HEK293T (cell line): ENCODE measurements around the gene PAX2.
A peak's percentile ranks its signal among the peaks of the same experiment; 100 is the strongest.

Source experiments
- CTCF ChIA-PET: fragments of 350-600 bp; formaldehyde crosslinking; extraction: SDS; loops from one replicate; lab custom pipeline; 2021; ENCODE audit warnings: antibody characterized with exemption, inconsistent platforms; lab: Yijun Ruan, JAX
- POLR2A ChIA-PET: fragments of 350-600 bp; formaldehyde crosslinking; extraction: SDS; loops from one replicate; lab custom pipeline; 2020; ENCODE audit warnings: antibody characterized with exemption, inconsistent platforms; lab: Yijun Ruan, JAX
- DNase-seq: peaks from one replicate; pipeline ENCODE4 v3.0.0; 2012; ENCODE audit warnings: mixed read lengths; ENCODE audit errors: extremely low spot score
- ARNT ChIP-seq: fragments of 450-650 bp; IDR thresholded peaks from 2 replicates; pipeline ENCODE4 v1.6.1; 2017; ENCODE audit warnings: mild to moderate bottlenecking
- BHLHE40 ChIP-seq: fragments of 450-650 bp; IDR thresholded peaks from 2 replicates; pipeline ENCODE4 v1.6.1; 2016; ENCODE audit warnings: mild to moderate bottlenecking, moderate library complexity, borderline replicate concordance
- CTBP1 ChIP-seq: fragments of 450-650 bp; IDR thresholded peaks from 2 replicates; pipeline ENCODE4 v1.6.1; 2016; ENCODE audit warnings: borderline replicate concordance
- ELF4 ChIP-seq: fragments of 450-650 bp; IDR thresholded peaks from 2 replicates; pipeline ENCODE4 v1.6.1; 2017; ENCODE audit warnings: antibody characterized with exemption
- FOXA1 ChIP-seq: fragments of 450-650 bp; IDR thresholded peaks from 2 replicates; pipeline ENCODE4 v1.6.1; 2016; ENCODE audit warnings: mild to moderate bottlenecking
- FOXK2 ChIP-seq: fragments of 450-650 bp; IDR thresholded peaks from 2 replicates; pipeline ENCODE4 v1.6.1; 2016; ENCODE audit warnings: mild to moderate bottlenecking
- FOXM1 ChIP-seq: fragments of 450-650 bp; IDR thresholded peaks from 2 replicates; pipeline ENCODE4 v1.6.1; 2017; ENCODE audit warnings: mild to moderate bottlenecking, borderline replicate concordance
- HDGF ChIP-seq: fragments of 450-650 bp; IDR thresholded peaks from 2 replicates; pipeline ENCODE4 v1.6.1; 2017; ENCODE audit warnings: antibody characterized with exemption, borderline replicate concordance
- L3MBTL2 ChIP-seq: fragments of 450-650 bp; conservative IDR thresholded peaks from 2 replicates; pipeline ENCODE4 v1.6.1; 2016; ENCODE audit warnings: mild to moderate bottlenecking
- LEF1 ChIP-seq: fragments of 450-650 bp; IDR thresholded peaks from 2 replicates; pipeline ENCODE4 v1.6.1; 2017; ENCODE audit warnings: mild to moderate bottlenecking, borderline replicate concordance
- NFRKB ChIP-seq: fragments of 450-650 bp; IDR thresholded peaks from 2 replicates; pipeline ENCODE4 v1.6.1; 2016; ENCODE audit warnings: mild to moderate bottlenecking, moderate library complexity
- PKNOX1 ChIP-seq: fragments of 450-650 bp; IDR thresholded peaks from 2 replicates; pipeline ENCODE4 v1.6.1; 2016
- SP1 ChIP-seq: fragments of 450-650 bp; IDR thresholded peaks from 2 replicates; pipeline ENCODE4 v1.6.1; 2017
- SUZ12 ChIP-seq: fragments of 450-650 bp; IDR thresholded peaks from 2 replicates; pipeline ENCODE4 v1.6.1; 2016; ENCODE audit warnings: mild to moderate bottlenecking
- TARDBP ChIP-seq: fragments of 450-650 bp; IDR thresholded peaks from 2 replicates; pipeline ENCODE4 v1.6.1; 2016
- ZNF384 ChIP-seq: fragments of 450-650 bp; IDR thresholded peaks from 2 replicates; pipeline ENCODE4 v1.6.1; 2016

The PAX2 gene

GRCh38 chr10:100741378-100742075, 3.9 kb upstream of the PAX2 start:
- TF ChIP-seq SP1 (no peak), NFRKB (no peak), FOXA1 (no peak), LEF1 (no peak), ARNT (no peak), ELF4 (no peak), L3MBTL2 (no peak), FOXM1 (no peak), FOXK2 (no peak), PKNOX1 (no peak), SUZ12 (no peak), HDGF (no peak), ZNF384 (no peak), CTBP1 (no peak)
- no peak for DNase-seq
- ChIA-PET POLR2A (no interaction called here), CTCF (interaction anchor here (0.6 to 1.3 kb wide), 2 partner anchors 137 to 227 kb away, joined by 3 to 7 read pairs; no protein-coding TSS in a partner anchor)

GRCh38 chr10:100742076-100742771, 3.2 kb upstream of the PAX2 start:
- POLR2A ChIA-PET: no interaction called here
- TF ChIP-seq FOXA1 (no peak), L3MBTL2 (no peak), SUZ12 (no peak), CTBP1 (no peak), ARNT (no peak), FOXK2 (no peak), LEF1 (no peak), HDGF (no peak), SP1 (no peak), TARDBP (no peak), FOXM1 (no peak), ELF4 (no peak), NFRKB (no peak), BHLHE40 (no peak), ZNF384 (no peak), PKNOX1 (no peak)
- DNase-seq: no peak
- CTCF ChIA-PET: interaction anchor here (2.3 to 3.6 kb wide), 4 partner anchors 8 to 179 kb away, joined by 9 to 22 read pairs (median 16); no protein-coding TSS in a partner anchor

GRCh38 chr10:100742936-100743335, 2.4 kb upstream of the PAX2 start:
- POLR2A ChIA-PET: interaction anchor here (1.1 to 2.3 kb wide), 3 partner anchors 135 to 207 kb away, joined by 3 to 5 read pairs (median 4); partner anchors contain the start of gene HIF1AN
- CTCF ChIA-PET: interaction anchor here (0.6 to 3.6 kb wide), 28 partner anchors 9 to 209 kb away, joined by 3 to 22 read pairs (median 4); partner anchors contain the start of gene HIF1AN
- DNase-seq: no peak
- TF ChIP-seq SP1: no peak

GRCh38 chr10:100743626-100744135, 1.7 kb upstream of the PAX2 start:
- ChIA-PET POLR2A (interaction anchor here (1.0 to 2.3 kb wide), 5 partner anchors 30 to 208 kb away, joined by 3 to 5 read pairs (median 3); partner anchors contain the start of gene HIF1AN), CTCF (interaction anchor here (0.6 to 3.6 kb wide), 38 partner anchors 9 to 424 kb away, joined by 3 to 22 read pairs (median 4); partner anchors contain the start of gene HIF1AN)
- TF ChIP-seq ELF4 (no peak), TARDBP (peak; percentile 60; the same call in 1 of the 2 replicates)
- DNase-seq: peak; percentile 84

- no peak for TF ChIP-seq HDGF
- TF ChIP-seq FOXK2: no peak
- TF ChIP-seq FOXM1: no peak
- TF ChIP-seq ZNF384: no peak
- TF ChIP-seq CTBP1: no peak
- TF ChIP-seq SUZ12: no peak
- peak; percentile 94 for TF ChIP-seq PKNOX1
- TF ChIP-seq BHLHE40: no peak
- no peak; the same call in 1 of the 2 replicates for TF ChIP-seq L3MBTL2
- TF ChIP-seq FOXA1: no peak
- TF ChIP-seq LEF1: no peak
- TF ChIP-seq ARNT: no peak
- TF ChIP-seq NFRKB: no peak
- TF ChIP-seq ELF4: no peak
- TF ChIP-seq TARDBP: peak; percentile 78; the same call in 1 of the 2 replicates
- TF ChIP-seq SP1: no peak
- POLR2A ChIA-PET: interaction anchor here (1.0 to 2.3 kb wide), 6 partner anchors 31 to 209 kb away, joined by 3 to 5 read pairs (median 3); partner anchors contain the start of gene HIF1AN
- CTCF ChIA-PET: interaction anchor here (0.8 to 3.6 kb wide), 27 partner anchors 9 to 199 kb away, joined by 3 to 22 read pairs (median 5); no protein-coding TSS in a partner anchor
- DNase-seq: peak; percentile 63
These were observed 1.0 kb upstream of the PAX2 start for GRCh38 chr10:100744136-100744986.
